Stimulated activated naive CD4-positive, alpha-beta T cell treated with Interleukin-2 at 50 U/mL for 16 hours (primary cell): ENCODE data around the gene TMIGD1.

Experiments used
- DNase-seq: peaks from one replicate; lab custom pipeline; 2025; lab: John Stamatoyannopoulos, UW

The TMIGD1 gene

DNA sequence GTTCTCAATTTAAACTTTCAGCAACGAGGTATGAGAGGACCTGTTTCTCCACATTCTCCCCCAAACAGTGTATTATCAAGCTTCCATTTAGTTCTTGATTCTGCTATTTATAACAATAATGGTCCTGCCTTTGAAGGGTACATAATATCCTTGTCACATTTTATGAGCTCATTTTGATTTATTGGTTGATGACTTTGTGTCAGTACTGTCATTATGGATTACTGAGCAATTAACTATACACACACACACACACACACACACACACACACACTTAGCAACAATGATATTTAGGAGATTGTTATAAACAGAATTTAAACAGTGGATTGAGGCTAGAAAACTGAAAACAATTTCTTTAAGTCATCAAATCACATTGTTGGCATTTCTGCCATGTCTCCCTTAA lies 7.0 kb downstream of the TMIGD1 start:
- DNase-seq, result no peak

DNA sequence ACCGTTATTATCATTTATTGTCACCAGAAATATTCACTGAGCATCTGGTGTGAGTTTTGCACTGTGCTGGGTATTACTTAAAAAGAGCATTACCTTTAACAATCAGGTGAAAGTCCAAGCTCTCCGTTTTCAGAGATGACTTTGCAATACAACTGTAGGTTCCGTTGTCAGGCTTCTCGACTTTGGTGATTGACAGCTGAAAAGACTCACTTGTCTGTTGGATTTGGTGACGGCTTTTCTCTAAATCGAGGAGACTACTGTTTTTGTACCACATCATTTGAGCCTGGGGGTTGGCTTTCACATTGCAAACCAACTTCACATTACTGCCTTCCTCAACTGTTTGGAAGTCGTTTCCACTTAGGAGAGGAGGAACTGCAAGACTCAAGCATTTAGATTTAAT lies 9.1 kb downstream of the TMIGD1 start:
- DNase-seq, result no peak

DNA sequence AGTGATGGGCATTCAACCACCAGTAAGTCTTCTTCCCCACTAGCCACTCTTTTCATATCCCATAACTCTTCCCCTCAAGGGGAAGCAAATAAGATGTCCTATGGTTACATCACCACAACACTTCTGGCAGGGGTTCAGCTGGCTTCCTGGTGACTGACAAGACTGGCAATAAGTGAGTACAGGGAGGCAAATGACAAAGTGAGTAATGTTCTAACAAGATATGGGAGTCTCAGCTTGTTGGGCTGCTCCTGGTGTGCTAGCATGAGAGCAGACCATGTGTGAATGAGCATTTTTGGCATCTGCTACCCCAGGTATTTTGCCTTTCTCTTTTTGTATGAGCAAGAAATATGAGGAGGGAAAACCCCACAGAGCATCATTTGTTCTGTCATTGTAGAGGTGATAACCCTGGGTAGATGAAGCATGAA lies 9.9 kb downstream of the TMIGD1 start:
- DNase-seq, result peak; percentile 40

DNA sequence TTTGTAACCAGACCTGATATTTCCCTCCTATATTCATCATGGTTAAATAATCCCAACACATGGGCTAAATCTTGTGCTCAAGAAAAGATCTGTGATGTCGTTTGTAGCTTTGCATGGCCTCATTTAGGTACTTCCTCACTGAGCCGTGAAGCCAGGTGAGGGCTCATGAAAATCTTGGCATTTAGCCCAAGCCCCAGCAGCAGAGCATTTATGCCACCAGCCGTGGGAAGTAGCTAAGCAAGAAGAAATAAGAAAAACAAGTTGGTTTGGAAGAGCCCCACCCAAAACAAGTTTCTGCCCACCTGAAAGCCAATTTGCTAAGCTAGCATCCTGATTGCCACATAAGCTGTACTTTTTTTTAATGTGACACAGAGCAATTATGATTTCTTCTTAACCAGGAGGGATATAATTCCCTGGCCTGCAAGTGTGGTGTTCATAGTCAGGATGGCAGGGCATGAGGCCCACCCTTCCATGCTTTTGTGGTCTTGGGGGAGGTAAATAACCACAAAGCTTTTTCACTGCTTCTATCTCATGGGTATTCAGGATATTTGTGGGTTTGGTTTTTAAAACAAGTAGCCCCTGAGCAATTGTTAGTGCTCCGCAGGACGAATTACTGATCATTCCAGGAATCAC lies 10.5 kb downstream of the TMIGD1 start:
- no peak for DNase-seq

DNA sequence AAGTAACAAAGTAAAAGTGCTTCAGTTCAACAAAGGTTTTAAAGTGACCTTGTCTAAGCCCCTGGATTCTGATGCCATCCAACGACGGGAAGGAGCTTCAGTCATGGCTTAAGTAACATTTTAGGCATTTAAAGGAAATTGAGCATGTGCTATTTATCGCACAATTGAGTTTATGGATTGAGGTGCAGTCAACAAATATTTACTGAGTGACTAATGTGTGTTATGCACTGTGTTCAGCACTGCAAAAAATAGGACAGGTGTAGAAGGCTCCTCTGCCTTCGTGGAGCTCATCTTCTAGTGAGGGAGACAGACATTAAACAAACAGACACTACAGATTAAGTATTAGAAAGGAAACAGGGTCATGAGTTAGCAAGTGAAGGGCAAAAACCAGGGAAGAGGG lies 12.5 kb downstream of the TMIGD1 start:
- DNase-seq, result no peak

DNA sequence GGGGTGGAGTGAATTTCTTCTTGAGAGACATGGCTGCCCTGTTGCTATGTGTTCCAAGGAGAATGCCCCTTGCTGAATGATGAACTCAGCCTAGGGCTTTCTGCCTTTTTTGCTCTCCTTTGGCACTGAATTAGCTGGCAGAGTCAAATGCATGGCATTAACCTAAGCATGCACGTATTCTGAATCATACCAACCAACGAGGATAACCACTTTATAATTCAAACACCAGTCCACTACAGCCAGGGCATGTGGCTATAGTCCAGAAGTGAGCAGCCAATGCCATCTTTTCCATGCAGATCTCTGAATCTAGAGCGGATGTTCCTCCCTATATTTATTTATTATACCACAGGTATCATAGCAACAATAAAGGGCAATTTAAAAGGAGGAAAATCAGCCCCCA lies 15.7 kb downstream of the TMIGD1 start:
- no peak for DNase-seq

DNA sequence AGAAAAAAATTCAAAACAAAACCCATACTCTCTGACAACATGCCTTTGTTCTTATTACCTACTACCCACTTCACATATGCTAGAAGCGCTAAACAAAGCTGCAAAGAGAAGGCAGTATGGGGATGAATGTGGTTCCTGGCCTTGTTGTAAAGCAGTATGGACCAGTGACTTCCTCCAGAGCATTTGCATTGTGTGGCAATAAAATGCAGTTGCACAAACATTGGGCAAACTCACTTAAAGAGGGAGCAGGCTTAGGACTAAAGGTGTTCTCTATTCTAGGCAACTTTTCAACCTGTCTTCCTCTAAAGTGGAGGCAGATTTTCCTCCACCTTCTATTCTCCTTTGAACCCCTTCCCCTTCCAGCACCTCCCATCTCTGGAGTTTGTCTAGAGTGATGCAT lies 17.1 kb downstream of the TMIGD1 start:
- no peak for DNase-seq

DNA sequence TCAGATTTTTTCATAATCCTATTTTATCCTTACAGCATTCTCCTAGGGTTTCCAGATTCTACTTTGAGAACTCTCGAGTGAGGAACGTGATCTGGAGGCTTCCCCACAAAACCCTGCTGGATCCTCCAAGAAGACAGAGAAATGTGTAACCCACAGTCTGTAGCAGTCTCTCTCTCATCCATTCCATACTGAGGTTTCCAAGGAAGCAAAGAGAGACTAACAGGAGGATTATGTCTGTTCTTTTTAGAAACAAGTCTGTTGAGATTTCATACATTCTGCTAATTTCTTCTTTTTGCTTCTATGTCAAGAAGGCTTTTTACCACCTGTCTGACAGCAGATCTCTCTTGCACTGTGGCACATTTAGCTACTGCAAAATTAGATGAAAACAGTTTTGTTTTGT lies 18.8 kb downstream of the TMIGD1 start:
- DNase-seq, result no peak

DNA sequence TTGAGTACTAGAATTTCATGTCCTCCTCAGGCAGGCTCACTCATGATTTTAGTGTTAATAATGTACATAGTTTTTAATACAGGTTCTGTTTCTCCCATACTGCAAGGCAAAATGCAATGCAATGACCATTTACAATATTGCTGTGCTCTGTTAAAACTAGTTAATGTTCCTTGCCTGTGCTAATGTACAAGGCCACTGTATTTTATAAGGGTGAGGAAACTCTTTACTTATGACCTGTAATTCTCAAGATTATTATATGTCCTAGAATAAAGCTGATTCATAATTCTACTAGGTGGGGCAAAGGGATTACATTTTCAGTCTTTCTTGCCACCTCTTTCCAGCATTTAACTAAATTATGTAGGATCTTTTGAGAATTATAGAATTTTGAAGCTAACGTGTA lies 19.4 kb downstream of the TMIGD1 start:
- no peak for DNase-seq

DNA sequence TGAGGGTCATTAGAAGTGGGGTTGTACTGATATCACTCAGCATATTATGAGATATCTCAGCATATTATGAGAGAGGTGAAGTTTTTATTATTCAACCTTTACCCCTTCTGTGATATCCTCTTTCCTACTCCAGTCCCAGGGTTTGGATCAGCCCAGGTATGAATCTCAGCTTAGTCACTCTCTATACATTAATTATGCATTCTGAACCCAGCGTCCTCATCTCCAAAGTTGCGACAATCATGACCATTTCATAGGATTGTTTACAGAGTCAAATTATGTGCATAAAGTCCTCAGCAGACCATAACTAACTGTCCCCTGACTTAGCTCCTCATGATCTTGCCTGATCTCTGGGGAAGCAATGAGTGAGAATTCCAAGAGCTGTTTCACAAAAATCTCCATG lies 21.6 kb downstream of the TMIGD1 start:
- DNase-seq, result no peak

DNA sequence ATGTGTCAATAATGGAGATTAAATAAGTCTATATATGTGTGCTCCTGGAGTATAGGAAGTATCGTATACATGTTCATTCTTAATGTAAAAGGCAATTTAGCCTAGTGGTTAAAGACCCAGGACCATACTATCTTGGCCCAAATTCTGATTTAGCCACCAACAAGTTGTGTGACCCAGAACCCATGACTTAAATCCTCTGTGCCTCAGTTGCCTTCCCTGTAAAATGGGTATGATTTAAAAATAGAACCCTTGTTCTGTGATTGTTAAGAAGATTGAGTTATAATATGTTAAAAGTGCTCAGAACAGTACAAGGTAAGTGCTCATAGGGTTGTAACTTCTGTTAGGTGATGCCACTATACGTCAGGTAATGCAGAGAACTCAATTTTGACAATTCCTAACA lies 23.3 kb downstream of the TMIGD1 start:
- DNase-seq, result no peak

DNA sequence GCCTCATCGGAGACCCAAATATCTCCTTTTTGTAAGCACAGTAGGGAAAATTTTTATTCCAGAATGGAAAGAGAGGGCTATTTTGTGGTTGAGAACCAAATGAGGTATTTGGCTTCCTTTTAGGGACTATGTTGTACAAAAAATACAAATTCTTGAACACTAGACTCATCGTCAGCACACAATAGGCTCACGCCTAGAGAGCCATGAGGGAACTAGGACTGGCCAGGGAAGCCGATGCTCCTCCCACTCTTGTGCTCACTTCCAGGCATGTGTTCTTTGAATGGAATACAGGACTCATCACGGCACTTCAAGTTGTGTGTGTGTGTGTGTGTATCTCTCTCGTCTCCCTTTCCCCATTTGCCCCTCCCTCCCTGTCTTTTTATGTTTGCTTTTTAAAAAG lies 24.3 kb downstream of the TMIGD1 start:
- no peak for DNase-seq

DNA sequence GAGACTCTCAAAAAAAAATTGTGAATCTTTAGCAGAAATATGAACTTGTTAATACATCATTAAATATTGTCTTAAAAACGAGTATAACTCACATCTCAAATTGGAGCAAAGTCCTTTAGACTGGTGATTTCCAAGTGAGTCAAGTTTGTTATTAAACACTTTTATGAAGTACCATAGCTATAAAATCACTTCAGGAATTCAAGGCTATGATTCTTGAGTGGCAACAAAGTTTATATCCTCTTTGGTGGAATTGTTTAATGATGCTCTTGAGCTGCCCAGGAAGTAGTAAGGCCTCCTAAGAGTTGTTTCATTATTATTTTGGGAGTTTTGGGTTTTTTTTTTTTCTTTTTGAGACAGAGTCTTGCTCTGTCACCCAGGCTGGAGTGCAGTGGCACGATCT lies 25.5 kb downstream of the TMIGD1 start:
- no peak for DNase-seq

DNA sequence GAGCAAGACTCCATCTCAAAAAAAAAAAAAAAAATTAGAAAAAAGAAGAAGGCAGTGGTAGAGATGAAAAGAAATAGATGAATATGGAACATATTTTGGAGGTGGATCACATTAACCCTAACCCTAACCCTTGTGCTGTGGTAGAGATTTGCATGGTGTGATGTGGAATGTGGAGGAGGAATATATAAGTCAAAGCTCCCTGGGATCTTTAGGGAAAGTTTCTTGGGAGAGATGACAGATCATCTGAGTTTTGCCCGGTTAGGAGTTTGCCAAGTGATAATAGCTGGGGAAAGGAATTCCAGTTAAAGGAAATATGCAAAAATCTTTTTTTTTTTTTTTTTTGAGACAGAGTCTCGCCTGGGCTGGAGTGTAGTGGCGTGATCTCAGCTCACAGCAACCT lies 29.1 kb downstream of the TMIGD1 start:
- no peak for DNase-seq

DNA sequence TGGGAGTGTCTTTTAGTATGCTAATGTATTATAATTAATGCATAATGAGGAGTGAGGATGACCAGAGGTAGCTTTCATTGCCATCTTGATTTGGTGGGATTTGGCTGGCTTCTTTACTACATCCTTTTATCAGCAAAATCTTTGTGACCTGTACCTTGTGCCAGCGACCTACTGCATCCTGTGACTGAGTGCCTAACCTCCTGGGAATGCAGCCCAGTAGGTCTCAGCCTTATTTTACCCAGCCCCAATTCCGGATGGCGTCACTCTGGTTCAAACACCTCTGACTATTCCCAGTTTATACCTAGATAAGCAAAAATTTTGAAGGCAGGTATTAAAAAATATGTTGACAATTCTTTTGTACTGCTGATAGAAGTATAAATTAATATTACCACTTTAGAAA lies 31.6 kb downstream of the TMIGD1 start:
- DNase-seq, result no peak

DNA sequence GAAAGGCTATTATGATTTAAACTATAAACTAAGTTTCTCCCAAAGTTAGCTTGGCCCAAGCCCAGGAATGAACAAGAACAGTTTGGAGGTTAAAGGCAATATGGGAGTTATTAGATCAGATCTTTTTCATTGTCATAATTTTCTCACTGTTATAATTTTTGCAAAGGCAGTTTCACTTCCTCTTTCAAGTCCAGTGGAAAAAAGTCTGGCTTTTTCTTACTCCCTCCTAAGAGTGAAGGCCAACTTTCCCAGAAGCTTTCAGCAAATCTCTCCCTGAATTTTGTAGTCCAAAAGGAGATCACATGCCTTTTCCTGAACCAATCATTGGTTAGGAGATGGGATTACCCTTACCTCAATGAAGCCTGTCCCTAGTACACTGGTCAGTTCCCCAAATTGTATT lies 33.0 kb downstream of the TMIGD1 start:
- no peak for DNase-seq

DNA sequence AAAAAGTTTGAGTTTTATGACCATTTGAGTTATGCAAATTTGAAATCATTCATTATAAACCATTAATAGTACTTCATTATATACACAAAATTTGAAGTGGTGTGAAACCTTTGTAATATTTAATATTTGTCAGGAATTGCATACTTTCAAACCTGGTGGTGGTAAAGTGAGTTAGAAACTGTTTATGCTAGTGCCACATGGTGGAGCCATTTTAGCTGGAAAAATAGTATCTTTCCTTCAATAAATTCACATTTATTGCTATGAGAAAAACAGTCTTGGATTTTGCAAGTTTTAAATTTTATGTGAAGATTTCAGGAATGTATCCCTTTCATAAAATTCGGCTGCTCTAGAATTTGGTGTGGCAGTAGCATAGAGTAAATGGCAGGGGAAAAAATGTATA lies 34.9 kb downstream of the TMIGD1 start:
- DNase-seq, result no peak

DNA sequence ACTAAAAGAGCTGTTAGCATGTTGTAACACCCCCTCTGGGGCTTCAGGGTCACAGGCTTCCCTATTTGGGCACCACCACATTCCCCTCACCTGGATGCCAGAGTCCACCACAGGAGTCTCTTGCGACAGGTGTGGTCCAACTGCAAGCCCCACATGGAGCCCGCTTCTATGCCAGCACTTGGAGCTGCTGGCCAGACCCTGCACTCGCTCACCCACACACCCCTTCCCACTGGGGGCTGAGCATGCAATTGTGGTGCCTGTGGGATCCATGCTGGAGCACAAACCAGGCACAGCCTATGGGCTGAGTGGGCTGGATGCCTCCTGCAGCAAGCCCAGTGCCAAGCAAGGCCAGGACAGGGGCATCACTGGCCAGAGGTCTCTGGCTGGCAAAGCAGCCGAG lies 36.1 kb downstream of the TMIGD1 start:
- DNase-seq, result no peak

DNA sequence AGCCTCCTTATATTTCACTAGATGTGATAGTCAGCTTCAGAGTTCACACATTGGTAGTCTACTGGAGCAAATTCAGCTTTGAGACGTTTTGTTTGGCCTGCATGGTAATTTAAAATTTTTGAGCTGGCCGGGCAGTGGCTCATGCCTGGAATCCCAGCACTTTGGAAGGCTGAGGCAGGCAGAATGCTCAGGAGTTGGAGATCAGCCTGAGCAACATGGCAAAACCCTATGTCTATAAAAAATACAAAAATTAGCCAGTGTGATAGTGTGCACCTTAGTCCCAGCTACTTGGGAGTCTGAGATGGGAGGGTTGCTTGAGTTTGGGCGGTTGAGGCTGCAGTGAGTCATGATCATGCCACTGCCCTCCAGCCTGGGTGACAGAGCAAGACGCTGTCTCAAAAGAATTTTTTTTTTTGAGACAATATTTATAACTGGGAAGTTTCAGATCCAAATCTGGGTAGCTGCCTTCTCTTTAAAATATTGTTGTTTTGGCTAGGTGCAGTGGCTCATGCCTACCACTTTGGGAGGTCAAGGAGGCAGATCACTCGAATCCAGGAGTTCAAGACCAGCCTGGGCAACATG lies 37.3 kb downstream of the TMIGD1 start:
- DNase-seq, result no peak

DNA sequence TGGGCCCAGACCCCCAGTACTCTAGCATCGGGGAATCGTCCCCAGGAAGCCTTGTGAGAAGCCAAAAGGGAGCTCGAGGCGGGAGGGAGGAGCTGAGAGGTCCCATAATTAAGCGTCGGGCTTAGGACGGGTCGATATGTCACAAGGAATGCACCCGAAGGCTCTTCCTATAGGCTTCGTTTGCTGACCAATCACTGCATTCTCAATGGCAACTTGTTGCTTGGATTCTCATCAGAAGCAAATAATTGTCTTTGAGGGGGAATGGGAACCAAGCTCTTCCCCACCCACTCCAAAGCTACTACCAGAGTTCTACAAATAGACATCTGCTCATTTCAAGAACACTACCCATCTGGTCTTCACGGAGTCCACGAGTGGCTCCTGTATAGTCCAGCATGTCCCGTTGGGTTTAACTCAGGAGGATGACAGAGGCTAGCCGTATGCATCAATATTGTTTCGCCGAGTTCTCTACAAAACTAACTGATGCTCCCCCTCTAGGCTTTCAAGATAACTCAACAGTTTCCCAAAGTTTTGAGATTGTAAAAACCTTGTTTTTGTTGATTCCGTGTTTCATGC lies 41.5 kb downstream of the TMIGD1 start:
- DNase-seq, result no peak

DNA sequence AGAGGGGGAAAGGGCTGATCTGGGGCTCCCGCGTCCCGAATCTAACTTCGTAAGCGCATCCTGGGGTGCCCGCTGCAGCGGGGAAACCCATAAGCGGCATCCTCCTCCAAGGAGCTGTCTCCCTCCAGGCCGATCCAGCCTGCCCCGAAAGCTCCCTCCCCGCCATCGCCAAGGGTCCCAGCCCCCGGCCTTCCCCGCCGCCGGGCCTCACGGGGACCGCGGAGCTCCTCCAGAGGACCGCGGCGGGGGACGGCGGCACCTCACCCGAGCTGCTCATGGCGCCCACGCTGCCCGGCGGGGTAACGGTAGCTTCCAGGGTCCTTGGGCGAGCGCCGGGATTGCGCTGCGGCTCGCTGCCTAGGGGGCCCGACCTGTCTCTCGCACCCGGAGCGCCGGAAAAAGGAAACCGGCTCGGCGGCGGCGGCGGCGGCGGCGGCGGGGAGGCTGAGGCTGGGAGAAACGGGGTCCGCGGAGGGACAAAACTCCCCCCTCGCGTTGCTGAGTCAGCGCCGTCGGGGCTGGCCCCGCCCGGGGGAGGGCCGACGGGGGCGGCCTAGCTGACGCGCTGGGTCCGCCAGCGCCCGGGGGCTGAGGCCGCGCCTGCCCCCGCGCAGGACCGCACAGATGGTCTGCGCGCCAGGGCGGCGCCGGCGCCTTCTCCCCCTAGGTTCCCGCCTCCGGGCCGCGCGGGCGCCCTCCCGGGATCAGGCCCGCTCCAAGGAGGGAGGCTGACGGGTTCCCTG lies 42.1 kb downstream of the TMIGD1 start, which contains the start of gene BLMH:
Gene BLMH (minus strand): TSS at position 402 of the 743 bp plus-strand sequence. CDS start 125 bp downstream, at position 277.
- peak; percentile 76 for DNase-seq

DNA sequence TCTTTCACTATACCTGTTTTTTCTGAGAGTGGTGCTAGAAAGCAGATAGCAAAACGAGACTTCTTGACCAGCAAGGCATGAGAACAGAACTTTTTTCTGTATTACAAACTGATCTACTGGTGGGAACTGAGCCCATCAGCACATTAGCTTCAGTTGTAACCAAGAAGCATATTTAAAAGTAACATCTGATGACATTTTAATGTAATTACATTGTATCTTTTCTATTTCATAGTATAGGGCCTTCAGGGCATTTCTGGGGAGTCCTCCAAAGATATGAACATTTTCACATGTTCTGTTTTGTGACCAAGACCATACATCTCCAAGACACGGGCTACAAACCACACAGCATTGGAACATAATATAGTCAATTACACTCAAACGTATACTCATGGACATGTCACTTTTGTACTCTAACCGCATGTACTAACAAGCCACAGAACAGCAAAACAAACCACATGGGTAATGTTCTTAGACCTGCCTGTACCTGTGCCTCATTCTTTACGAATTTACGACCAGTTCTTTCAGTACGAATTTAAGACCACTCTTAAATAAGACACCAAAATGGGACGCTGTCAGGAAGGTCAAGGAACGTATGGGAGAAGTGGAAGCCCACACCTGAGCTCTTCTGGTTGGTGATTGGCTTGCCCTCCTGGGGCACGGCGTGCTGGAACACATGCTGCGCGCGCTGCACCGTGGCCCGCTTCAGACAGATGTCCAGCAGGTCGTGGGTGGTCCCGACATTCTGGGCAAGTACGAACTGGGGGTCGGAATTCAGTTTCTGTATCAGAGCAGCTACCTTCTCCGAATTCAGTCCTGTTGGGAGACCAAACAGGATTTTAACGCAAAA lies 42.9 kb downstream of the TMIGD1 start:
- DNase-seq, result no peak
